Hepatocyte (in vitro differentiated cells): ENCODE measurements around the gene TMEM74B.

Source experiments
- EZH2 ChIP-seq: fragments of 200-600 bp; sonication (generic); IDR thresholded peaks from 2 replicates; pipeline ENCODE4 v1.6.1; 2016; ENCODE audit warnings: antibody characterized with exemption, mild to moderate bottlenecking, borderline replicate concordance
- TF ChIP-seq, protein P1 (sequence below): fragments of 200-600 bp; sonication (generic); IDR thresholded peaks from 2 replicates; pipeline ENCODE4 v1.5.1; 2016; ENCODE audit warnings: antibody characterized with exemption, mild to moderate bottlenecking; ENCODE audit not compliant: poor library complexity

DNA sequence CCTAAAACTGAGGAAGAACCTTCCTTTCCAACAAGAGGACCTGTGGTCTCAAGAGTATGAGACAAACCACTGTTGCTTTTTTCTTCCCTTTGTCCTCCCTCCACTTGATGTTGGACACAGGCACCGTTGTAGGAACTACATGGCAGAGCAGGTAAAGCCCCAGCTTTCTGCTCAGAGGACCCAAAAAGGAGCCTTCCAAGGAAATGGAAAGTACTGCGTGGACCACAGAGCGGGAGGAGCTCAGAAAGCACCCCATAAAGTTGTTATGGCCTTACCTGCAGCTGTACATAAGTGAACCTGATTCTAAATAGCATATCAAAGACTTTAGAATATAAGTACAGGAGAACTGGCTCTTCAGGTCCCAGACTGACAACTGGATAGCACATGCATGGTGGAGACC is 29.4 kb downstream of the TMEM74B start:
- TF ChIP-seq, protein P1, sequence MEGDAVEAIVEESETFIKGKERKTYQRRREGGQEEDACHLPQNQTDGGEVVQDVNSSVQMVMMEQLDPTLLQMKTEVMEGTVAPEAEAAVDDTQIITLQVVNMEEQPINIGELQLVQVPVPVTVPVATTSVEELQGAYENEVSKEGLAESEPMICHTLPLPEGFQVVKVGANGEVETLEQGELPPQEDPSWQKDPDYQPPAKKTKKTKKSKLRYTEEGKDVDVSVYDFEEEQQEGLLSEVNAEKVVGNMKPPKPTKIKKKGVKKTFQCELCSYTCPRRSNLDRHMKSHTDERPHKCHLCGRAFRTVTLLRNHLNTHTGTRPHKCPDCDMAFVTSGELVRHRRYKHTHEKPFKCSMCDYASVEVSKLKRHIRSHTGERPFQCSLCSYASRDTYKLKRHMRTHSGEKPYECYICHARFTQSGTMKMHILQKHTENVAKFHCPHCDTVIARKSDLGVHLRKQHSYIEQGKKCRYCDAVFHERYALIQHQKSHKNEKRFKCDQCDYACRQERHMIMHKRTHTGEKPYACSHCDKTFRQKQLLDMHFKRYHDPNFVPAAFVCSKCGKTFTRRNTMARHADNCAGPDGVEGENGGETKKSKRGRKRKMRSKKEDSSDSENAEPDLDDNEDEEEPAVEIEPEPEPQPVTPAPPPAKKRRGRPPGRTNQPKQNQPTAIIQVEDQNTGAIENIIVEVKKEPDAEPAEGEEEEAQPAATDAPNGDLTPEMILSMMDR: no peak
- TF ChIP-seq EZH2: no peak
